ENCODE data around the gene PRH1.

PRH1 gene

DNA sequence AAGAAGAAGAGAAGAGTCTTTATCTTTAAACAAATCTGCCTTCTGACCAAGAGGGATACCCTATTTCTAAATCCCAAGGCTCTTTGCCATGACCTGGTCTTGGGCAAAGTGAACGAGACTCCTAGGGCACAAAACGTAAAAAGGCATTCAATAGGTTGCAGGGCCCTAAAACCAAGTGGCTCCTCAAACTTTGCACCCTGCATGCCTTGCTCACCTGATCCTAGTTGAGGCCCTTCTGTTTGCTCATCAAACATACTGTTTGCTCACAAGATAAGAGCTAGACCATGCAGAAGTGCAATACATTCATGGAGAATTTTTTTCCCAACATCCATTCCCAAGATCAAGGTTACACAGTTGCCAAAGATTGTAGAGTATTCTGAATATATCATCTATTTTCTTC is 7.9 kb upstream of the PRH1 start:
- no peaks in the 10 kb centered on the region for H3K9me3 ChIP-seq (ENCODE audit: control insufficient read depth, insufficient read depth, low read depth, low read length)
- H3K27ac ChIP-seq (ENCODE audit: low read depth, low read length) = no peak overlapping the region
- no peaks in the 10 kb centered on the region; the same call in 1 of the 2 replicates for H3K4me1 ChIP-seq (ENCODE audit: control insufficient read depth, insufficient read depth, low read length)
- no peaks in the 10 kb centered on the region for H3K36me3 ChIP-seq (ENCODE audit: control insufficient read depth, insufficient read depth, low read length)
- H3K27me3 ChIP-seq (ENCODE audit: control insufficient read depth, insufficient read depth, low read length) = no peaks in the 10 kb centered on the region
- H3K4me3 ChIP-seq (ENCODE audit: low read depth, low read length) = no peak overlapping the region
- no peak overlapping the region for H3K9ac ChIP-seq (ENCODE audit: low read length)

DNA sequence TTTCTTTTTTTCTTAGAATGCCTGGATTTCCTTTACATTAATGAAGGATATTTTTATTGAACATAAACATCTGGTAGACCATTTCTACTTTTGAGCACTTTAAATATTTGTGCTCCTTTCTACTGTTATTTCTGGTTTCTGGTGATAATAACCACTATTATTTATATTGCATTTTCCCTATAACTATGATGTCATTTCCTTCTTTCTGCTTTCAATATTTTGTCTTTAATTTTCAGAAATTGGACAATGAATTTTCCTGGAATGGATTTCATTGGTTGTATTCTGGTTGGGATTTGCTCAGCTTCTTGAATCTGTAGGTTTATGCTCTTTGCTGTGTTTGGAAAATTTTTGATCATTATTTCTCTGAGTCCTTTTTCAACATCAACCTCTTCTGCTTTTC is 5.2 kb upstream of the PRH1 start:
- Histone ChIP-seq H3K27me3 (ENCODE audit: control insufficient read depth, insufficient read depth, low read length) (no peaks in the 10 kb centered on the region), H3K27ac (ENCODE audit: low read depth, low read length) (no peak overlapping the region), H3K9ac (ENCODE audit: low read length) (no peak overlapping the region), H3K4me3 (ENCODE audit: low read depth, low read length) (no peak overlapping the region), H3K4me1 (ENCODE audit: control insufficient read depth, insufficient read depth, low read length) (no peaks in the 10 kb centered on the region; the same call in 1 of the 2 replicates), H3K36me3 (ENCODE audit: control insufficient read depth, insufficient read depth, low read length) (no peaks in the 10 kb centered on the region), H3K9me3 (ENCODE audit: control insufficient read depth, insufficient read depth, low read depth, low read length) (no peaks in the 10 kb centered on the region)

DNA sequence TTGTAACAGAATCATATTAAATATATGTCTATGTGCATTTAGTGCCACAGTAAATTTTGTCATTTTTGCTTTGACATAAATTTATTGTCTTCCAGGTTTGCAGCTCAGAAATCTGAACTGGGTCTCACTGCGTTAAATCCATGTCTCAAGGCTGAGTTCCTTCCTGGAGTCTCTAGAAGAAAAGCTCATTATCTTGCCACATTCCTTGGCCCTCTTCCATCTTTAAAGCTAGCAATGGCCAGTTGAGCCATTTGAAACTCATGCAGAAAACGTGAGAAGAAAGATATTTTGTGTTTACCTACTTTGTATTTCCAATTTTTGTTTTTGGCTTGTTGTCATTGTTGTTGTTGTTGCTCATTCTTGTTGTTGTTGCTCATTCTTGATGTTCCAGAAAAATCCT is 10.7 kb downstream of the PRH1 start:
- H3K27me3 ChIP-seq (ENCODE audit: control insufficient read depth, insufficient read depth, low read length) = no peaks in the 10 kb centered on the region
- H3K9me3 ChIP-seq (ENCODE audit: control insufficient read depth, insufficient read depth, low read depth, low read length) = no peaks in the 10 kb centered on the region
- H3K9ac ChIP-seq (ENCODE audit: low read length) = no peak overlapping the region
- no peaks in the 10 kb centered on the region for H3K36me3 ChIP-seq (ENCODE audit: control insufficient read depth, insufficient read depth, low read length)
- no peaks in the 10 kb centered on the region for H3K4me1 ChIP-seq (ENCODE audit: control insufficient read depth, insufficient read depth, low read length)
- no peak overlapping the region for H3K4me3 ChIP-seq (ENCODE audit: low read depth, low read length)
- H3K27ac ChIP-seq (ENCODE audit: low read depth, low read length) = no peak overlapping the region

DNA sequence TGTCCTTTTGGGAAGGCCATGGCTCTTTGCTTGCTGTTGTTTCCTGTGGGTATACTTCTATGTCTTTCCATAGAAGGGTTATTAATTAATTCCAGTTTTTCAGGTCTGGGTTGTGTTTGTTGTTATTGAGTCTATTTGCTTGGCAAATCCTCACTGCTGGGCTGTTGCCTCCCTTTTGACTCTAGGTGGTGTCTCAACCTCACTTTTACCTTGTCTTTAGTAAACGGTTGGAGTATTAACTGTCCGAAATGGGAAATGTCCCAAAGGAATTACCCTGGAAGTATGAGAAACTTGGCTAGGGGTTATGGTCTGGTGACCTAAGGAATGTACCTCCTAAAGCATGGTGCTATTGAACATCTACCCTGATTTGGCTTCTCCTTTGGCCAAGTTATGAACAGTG is 16.7 kb downstream of the PRH1 start:
- H3K9ac ChIP-seq (ENCODE audit: low read length) = no peak overlapping the region

DNA sequence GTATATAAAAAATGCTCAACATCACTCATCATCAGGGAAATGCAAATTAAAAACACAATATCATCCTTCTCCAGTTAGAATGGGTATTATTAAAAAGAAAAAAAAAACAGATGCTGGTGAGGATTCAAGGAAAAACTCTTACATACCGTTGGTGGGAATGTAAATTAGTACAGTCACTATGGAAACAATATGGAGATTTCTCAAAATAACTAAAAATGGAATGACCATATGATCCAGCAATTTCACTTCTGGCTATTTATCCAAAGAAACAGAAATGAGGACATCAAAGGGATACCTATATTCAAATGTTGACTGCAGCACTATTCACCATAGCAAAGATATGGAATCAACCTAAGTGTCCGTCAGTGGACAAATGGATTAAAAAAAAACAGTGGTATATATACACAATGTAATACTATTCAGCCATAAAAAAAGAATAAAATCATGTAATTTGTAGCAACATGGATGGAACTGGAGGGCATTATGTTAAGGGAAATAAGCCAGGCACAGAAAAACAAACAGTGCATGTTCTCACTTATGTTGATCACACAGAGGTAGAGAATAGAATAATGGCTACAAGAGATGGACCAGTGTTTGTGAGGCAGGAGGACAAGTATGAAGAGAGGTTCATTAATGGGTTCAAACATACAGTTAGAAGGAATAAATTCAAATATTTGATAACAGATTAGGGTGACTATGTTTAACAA is 20.4 kb downstream of the PRH1 start:
- Histone ChIP-seq H3K9me3 (ENCODE audit: control insufficient read depth, insufficient read depth, low read depth, low read length) (peaks cover 6% of the 10 kb centered on the region; the same call in 1 of the 2 replicates), H3K4me3 (ENCODE audit: low read depth, low read length) (no peak overlapping the region), H3K27me3 (ENCODE audit: control insufficient read depth, insufficient read depth, low read length) (no peaks in the 10 kb centered on the region), H3K9ac (ENCODE audit: low read length) (no peak overlapping the region), H3K27ac (ENCODE audit: low read depth, low read length) (no peak overlapping the region), H3K4me1 (ENCODE audit: control insufficient read depth, insufficient read depth, low read length) (no peaks in the 10 kb centered on the region), H3K36me3 (ENCODE audit: control insufficient read depth, insufficient read depth, low read length) (no peaks in the 10 kb centered on the region)

More for the DNA sequence above, 16.7 kb downstream of the PRH1 start:
- no peaks in the 10 kb centered on the region for H3K4me1 ChIP-seq (ENCODE audit: control insufficient read depth, insufficient read depth, low read length)
- H3K9me3 ChIP-seq (ENCODE audit: control insufficient read depth, insufficient read depth, low read depth, low read length) = no peaks in the 10 kb centered on the region
- H3K36me3 ChIP-seq (ENCODE audit: control insufficient read depth, insufficient read depth, low read length) = no peaks in the 10 kb centered on the region
- H3K4me3 ChIP-seq (ENCODE audit: low read depth, low read length) = no peak overlapping the region
- H3K27me3 ChIP-seq (ENCODE audit: control insufficient read depth, insufficient read depth, low read length) = no peaks in the 10 kb centered on the region
- H3K27ac ChIP-seq (ENCODE audit: low read depth, low read length) = no peak overlapping the region

DNA sequence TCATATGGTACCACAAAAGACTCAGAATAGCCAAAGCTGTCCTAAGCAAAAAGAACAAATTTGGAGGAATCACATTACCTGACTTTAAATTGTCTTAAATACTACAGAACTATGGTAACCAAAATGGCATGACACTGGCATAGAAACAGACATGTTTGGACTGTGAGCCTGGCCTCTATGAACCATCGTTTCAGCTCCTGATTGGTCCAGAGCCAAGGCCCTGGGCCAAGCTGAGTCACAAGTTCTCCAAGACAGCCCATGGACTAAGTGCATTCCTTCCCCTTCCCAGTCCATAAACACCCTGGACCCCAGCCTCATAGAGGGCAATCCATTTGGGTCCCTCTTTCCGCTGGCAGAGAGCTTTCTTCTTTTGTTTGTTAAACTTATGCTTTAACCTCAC is 22.7 kb downstream of the PRH1 start:
- Histone ChIP-seq H3K27ac (ENCODE audit: low read depth, low read length) (no peak overlapping the region), H3K4me1 (ENCODE audit: control insufficient read depth, insufficient read depth, low read length) (no peaks in the 10 kb centered on the region), H3K4me3 (ENCODE audit: low read depth, low read length) (no peak overlapping the region), H3K9me3 (ENCODE audit: control insufficient read depth, insufficient read depth, low read depth, low read length) (peaks cover 20% of the 10 kb centered on the region), H3K9ac (ENCODE audit: low read length) (no peak overlapping the region), H3K36me3 (ENCODE audit: control insufficient read depth, insufficient read depth, low read length) (no peaks in the 10 kb centered on the region), H3K27me3 (ENCODE audit: control insufficient read depth, insufficient read depth, low read length) (no peaks in the 10 kb centered on the region)

DNA sequence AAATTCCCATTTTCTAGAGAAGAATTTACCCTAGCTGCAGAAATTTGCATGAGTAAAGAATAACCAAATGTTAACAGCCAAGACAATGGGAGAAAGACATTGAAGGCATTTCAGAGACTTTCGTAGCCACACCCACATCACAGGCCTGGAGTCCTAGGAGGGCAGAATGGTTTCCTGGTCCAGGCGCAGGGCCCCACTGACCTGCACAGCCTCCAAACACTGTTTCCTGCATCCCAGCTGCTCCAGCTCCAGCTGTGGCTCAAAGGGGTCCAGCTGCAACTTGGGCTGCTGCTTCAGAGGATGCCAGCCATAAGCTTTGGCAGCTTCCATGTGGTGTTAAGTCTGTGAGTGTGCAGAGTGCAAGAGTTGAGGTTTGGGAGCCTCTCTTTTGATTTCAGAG is 28.2 kb downstream of the PRH1 start:
- Histone ChIP-seq H3K9me3 (ENCODE audit: control insufficient read depth, insufficient read depth, low read depth, low read length) (peaks cover 32% of the 10 kb centered on the region), H3K36me3 (ENCODE audit: control insufficient read depth, insufficient read depth, low read length) (peaks cover 5% of the 10 kb centered on the region; the same call in 1 of the 2 replicates), H3K27me3 (ENCODE audit: control insufficient read depth, insufficient read depth, low read length) (no peaks in the 10 kb centered on the region), H3K9ac (ENCODE audit: low read length) (no peak overlapping the region), H3K4me1 (ENCODE audit: control insufficient read depth, insufficient read depth, low read length) (no peaks in the 10 kb centered on the region), H3K27ac (ENCODE audit: low read depth, low read length) (no peak overlapping the region), H3K4me3 (ENCODE audit: low read depth, low read length) (no peak overlapping the region)

DNA sequence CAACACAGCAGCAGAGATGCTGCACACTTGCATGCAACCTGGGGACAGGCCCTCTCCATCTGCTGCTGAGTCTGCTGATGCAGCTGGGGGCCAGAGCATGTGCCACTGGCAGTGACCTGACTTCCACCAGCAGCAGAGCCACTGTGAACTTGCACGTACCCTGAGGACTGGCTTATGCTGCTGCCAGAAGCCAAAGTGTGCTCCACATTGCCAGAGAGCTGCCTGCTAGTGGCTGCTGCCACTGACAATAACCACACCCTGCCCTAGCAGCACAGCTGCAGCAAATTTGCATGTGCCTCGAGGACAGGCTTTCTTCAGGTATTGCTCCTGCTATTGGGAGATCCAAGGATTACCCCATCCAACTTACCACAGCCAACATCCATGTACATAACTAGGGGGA is 30.3 kb downstream of the PRH1 start:
- Histone ChIP-seq H3K36me3 (ENCODE audit: control insufficient read depth, insufficient read depth, low read length) (peaks cover 5% of the 10 kb centered on the region; the same call in 1 of the 2 replicates), H3K9me3 (ENCODE audit: control insufficient read depth, insufficient read depth, low read depth, low read length) (peaks cover 27% of the 10 kb centered on the region), H3K4me1 (ENCODE audit: control insufficient read depth, insufficient read depth, low read length) (no peaks in the 10 kb centered on the region), H3K27me3 (ENCODE audit: control insufficient read depth, insufficient read depth, low read length) (no peaks in the 10 kb centered on the region), H3K9ac (ENCODE audit: low read length) (no peak overlapping the region), H3K27ac (ENCODE audit: low read depth, low read length) (no peak overlapping the region), H3K4me3 (ENCODE audit: low read depth, low read length) (no peak overlapping the region)

DNA sequence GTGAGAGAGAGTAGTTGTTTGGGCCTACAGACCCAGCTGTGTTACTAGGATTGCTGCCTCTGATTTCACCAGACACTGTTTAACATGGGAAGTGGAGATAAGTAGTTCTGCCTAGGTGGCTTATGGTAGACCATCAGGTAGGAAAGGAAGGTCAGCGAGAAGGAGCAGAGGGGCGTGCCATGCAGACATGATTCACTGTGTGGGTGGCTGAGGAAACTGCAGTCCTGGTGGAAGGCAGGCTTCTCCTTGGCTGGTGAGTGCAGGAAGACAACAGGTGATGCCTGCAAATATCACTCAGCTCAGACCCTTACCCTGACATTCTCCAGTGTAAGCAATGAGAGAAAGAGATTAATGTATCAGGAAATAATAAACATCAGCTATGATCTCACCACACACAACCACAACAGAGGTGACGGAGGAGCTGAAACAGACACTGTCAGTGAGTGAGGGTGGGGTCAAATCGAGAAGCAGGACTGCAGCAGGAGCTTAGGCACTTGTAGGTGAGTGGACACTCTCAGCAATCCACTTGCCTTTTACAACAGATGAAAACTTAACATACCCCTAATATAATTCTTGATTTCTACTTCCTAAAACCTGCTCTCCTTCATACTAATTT is 32.7 kb downstream of the PRH1 start:
- Histone ChIP-seq H3K4me3 (ENCODE audit: low read depth, low read length) (no peak overlapping the region), H3K4me1 (ENCODE audit: control insufficient read depth, insufficient read depth, low read length) (no peaks in the 10 kb centered on the region), H3K9ac (ENCODE audit: low read length) (no peak overlapping the region), H3K27ac (ENCODE audit: low read depth, low read length) (no peak overlapping the region), H3K27me3 (ENCODE audit: control insufficient read depth, insufficient read depth, low read length) (no peaks in the 10 kb centered on the region), H3K9me3 (ENCODE audit: control insufficient read depth, insufficient read depth, low read depth, low read length) (peaks cover 12% of the 10 kb centered on the region), H3K36me3 (ENCODE audit: control insufficient read depth, insufficient read depth, low read length) (peaks cover 5% of the 10 kb centered on the region; the same call in 1 of the 2 replicates)

DNA sequence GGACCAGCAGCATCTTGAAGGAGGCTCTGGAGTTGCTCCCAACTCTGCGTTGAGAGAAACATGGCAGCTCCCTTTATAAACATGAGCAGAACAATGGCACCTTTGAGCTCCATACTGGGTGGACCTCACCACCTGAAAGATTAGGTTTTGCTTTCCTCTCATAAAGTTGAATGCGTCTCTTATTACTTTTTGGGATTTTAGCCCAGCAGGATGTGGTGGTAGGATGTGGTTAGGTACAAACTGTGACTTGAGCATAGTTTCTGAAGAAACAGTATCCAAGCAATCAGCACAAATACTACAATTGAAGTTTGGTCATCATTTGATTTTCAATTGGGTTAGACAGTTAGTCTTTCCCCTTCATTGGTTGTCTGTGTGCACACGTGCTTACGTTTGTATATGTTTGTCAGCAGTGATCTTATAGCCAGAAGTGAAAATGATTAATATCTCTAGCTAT is 34.6 kb downstream of the PRH1 start, which contains the start of gene PRR4:
PRR4 (minus strand) TSS at position 51 of the 454 bp plus-strand sequence; CDS start at position 13, 38 bp downstream.
- Histone ChIP-seq H3K4me1 (ENCODE audit: control insufficient read depth, insufficient read depth, low read length) (no peaks in the 10 kb centered on the region), H3K9ac (ENCODE audit: low read length) (no peak within 1 kb of the TSS), H3K36me3 (ENCODE audit: control insufficient read depth, insufficient read depth, low read length) (no peaks in the 10 kb centered on the region), H3K27ac (ENCODE audit: low read depth, low read length) (no peak within 1 kb of the TSS), H3K4me3 (ENCODE audit: low read depth, low read length) (no peak within 1 kb of the TSS), H3K27me3 (ENCODE audit: control insufficient read depth, insufficient read depth, low read length) (no peaks in the 10 kb centered on the region), H3K9me3 (ENCODE audit: control insufficient read depth, insufficient read depth, low read depth, low read length) (no peaks in the 10 kb centered on the region)

DNA sequence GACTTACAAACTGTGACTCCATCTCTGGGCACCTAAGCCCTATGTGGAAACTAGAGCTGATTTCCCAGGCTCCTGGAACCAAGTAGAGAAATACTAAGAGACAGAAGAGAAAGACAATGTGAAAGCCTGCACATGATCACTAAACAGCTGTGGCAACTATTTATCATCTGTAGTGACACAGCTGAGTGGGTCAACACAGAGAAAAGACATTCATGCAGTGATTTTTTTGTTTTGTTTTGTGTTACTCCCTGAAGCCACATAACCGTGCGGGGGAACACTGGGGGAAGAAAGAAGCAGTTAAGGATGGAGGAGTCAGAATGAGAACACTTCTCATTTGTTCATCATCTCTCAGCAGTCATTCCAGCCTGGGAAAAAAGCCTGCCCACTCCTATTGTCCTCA is 36.3 kb downstream of the PRH1 start:
- H3K4me1 ChIP-seq (ENCODE audit: control insufficient read depth, insufficient read depth, low read length) = no peaks in the 10 kb centered on the region; the same call in 1 of the 2 replicates
- H3K9ac ChIP-seq (ENCODE audit: low read length) = no peak overlapping the region
- H3K4me3 ChIP-seq (ENCODE audit: low read depth, low read length) = no peak overlapping the region
- no peak overlapping the region for H3K27ac ChIP-seq (ENCODE audit: low read depth, low read length)
- no peaks in the 10 kb centered on the region for H3K9me3 ChIP-seq (ENCODE audit: control insufficient read depth, insufficient read depth, low read depth, low read length)
- H3K36me3 ChIP-seq (ENCODE audit: control insufficient read depth, insufficient read depth, low read length) = no peaks in the 10 kb centered on the region
- no peaks in the 10 kb centered on the region for H3K27me3 ChIP-seq (ENCODE audit: control insufficient read depth, insufficient read depth, low read length)

Data from HUES6 (cell line).